HG02885 (cell line): Measurements from ENCODE around the gene GPAT3.
"Not testable (repeated sequence)": the region's sequence is repeated elsewhere in the genome, so short reads cannot be mapped to it uniquely, and the experiment has no call there.

Source experiments
- ATAC-seq: cut with Tn5 transposase; IDR thresholded peaks from one replicate; pipeline ENCODE4 v1.9.1; 2021; ENCODE audit warnings: mild to moderate bottlenecking; ENCODE audit not compliant: unreplicated experiment, poor library complexity

Gene GPAT3

DNA sequence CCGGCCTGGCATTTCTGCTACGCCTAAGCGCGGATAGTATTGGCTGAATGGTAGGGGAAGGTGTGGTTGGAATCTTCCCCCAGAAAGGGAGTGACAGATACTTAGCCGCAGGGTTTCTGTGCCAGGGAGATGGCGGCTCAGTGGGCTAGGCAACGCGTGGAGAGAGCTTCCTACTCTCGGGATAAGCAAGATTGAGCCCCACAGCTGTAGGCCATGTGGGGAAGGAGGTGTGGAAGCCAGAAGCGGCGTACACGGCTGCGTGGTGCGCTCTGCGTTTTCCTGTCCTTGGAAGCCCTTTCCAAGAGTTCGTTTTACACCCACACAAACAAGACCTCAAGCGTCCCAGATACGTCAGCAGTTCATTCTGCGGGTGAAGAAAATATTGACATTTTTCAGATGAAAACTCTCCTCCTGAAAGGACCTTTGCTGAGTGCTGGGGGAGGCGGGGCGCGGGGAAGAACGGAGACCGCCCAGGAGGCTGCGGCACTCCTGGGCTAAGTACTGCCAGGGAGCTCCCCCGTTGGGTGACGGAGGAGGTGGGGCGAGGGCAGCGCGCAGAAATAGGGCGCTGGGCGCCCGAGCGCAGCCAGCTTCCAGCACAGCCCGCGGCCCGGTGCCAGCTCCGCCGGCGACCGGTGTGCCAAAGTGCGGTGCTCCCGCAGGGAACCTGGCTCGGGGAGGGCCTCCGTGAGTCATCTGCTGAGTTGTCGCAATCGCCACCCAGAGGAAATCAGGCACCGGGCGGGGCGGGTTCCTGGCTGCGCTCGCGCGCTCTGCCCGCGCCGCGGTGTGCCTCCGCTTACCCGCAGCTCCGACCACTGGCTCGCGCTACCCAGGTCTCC, at the start of gene GPAT3:
Gene GPAT3, plus strand, starts transcription at position 589 of the 842 bp plus-strand sequence. CDS start 515 bp downstream, outside the sequence.
- ATAC-seq = peak; percentile 76

DNA sequence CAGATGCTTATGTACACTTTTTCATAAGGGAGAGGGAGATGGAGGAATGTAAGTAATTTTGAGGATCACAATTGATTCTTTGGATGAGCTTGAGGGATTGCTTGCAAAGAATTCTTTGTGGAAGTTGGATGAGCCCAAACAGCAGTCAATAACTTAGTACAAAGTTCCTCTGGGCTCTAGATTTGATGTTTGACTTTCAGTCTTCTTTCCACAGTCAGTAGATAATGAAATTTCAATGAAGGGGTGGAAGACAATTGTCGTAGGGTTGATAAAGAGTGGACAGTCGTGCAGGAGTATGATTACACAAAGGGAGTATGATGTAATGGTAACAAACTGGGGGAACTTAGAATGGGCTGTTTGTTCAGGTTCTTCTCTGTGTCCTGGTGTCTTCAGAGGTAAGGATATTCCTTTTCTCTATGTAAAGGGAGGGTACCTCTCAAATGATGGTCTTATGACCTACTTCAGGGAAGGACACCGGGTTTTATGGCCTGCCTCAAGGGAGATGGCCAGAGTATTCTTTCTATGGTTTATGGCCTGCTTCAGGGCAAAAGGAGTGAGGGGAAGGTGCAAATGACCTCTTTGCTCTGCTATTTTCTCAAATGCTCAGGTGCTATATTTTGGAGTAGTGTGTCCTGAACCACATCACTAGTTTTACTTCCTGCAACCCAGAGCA, 49.3 kb upstream of the GPAT3 start:
- no peak for ATAC-seq

DNA sequence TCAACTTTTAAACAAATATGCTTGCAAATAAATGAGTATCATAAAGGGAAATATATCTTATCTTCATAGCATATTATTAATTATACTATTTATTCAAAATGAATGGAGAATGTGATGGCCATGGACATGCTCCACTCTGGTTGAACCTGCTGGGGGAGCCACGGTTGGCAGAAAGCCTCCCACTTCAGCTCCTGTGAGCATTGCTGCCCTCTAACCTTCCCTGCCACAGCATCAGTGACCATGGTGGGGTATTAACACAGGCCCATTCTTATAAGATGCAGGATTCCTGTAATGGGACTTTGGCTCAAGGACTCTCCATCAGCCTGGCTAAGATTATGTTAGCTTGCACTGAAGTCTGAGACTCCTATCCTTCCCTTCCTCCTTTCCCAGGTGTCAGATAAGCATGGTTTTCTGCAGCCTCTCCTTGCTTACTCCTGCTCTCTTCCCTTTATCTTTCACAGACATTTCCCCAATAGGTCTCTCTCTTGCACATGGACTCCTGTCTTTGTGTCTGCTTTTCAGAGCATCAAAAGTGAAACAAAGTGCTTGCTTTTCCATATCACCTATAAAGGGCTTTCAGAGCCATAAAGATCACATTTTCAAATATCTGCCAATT, 46.1 kb upstream of the GPAT3 start:
- ATAC-seq = no peak

DNA sequence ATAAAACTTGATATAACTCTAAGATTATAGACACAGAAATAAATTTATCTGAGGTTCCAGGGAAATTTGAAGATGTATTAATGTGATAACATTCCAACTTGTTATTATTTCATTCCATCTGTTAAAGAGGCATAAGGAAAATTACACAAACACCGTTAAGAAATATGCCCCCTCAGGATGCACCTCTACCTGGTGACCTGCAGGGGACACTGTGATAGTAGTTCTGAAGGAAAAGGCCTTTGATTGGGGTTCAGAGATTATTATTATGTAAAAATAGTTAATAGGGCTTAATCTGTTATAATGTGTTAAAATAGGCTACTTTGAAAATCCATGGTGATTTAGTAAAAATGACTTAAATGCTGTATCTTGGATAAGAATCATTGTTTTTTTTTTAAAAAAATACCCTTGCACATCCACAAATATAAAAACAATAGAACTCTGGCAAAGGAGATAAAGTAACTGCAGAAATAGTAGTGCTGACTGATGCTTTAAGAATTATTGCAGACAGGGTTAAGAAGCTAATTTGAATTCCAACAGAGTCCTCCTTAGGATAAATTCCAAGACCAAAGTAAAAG, 44.9 kb upstream of the GPAT3 start:
- ATAC-seq = peak; percentile 91

DNA sequence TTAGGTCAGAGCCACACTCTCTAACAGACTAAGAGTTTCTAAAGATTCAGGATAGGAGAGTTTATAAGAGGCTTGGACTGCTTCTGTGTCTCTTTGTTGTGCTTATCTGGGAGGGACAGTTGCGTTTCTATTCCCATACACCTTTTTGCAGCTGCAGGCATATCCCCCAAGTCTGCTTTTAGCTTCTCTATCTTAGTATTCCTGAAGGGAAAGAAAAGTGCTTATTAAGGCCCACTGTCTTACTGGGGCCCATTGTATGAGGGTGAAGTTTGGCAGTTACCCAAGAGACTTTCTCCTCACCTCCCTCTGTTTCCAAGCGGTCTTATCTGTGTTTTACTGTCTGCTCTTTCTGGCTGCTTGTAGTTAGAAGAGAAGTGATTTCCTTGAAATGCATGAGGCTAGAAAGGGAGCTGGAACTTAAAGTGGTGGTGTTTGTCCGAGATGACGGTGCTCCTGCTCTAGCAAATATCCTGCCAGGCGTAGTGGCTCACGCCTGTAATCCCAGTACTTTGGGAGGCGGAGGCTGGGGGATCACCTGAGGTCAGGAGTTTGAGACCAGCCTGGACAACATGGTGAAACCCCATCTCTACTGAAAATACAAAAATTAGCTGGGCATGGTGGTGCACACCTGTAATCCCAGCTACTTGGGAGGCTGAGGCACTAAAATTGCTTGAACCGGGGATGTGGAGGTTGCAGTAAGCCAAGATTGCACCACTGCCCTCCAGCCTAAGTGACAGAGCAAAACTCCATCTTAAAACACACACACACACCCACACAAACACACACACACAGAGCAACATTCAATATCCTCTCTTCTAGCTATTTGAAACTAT, 39.6 kb upstream of the GPAT3 start:
- ATAC-seq = not testable (repeated sequence)

DNA sequence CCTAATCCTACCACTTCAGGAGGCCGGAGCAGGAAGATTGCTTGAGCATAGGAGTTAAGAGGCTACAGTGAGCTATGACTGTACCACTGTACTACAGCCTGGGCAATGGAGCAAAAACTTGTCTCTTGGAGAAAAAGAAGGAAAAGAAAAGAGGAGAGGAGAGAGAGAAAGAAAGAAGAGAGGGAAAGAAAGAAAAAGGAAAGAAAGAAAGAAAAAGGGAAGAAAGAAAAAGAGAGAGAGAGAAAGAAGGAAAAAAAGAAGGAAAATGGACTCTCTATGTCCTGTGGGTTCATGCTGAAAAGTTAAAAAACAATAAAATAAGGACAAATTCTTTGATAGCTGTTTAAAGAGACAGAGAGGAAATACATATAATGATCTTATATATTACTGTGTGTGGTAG, 37.7 kb upstream of the GPAT3 start:
- ATAC-seq = no peak

DNA sequence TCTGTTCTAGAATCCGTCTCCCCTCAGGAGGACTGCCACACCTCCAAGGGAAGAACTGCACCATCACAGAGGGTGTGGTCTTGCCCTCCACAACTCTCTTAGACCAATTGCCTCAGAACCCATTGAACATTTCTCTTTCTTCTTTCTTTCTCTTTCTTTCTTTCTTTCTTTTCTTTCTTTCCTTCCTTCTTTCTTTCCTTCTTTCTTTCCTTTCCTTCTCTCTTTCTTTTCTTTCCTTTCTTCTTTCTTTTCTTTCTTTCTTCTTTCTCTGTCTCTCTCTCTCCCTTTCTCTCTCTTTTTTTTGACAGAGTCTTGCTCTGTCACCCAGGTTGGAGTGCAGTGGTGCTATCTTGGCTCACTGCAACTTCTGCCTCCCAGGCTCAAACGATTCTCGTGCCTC, 34.2 kb upstream of the GPAT3 start:
- not testable (repeated sequence) for ATAC-seq

DNA sequence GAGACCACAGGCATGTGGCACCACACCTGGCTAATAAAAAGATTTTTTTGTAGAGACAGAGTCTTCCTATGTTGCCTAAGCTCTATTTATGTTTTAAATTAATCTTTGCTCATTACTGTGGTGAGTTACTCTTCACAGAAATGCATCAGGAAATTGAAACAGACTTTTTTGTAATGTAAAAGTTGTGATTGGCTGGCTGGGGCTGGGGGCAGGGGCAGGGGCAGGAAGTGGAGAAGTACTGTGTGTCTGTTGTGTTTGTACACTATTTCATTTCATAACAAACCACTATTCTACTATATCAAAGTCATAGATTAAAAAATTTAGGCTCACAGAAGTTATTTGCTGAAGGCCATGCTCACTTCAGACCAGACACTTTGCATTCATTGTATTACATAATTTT, 31.9 kb upstream of the GPAT3 start:
- no peak for ATAC-seq

DNA sequence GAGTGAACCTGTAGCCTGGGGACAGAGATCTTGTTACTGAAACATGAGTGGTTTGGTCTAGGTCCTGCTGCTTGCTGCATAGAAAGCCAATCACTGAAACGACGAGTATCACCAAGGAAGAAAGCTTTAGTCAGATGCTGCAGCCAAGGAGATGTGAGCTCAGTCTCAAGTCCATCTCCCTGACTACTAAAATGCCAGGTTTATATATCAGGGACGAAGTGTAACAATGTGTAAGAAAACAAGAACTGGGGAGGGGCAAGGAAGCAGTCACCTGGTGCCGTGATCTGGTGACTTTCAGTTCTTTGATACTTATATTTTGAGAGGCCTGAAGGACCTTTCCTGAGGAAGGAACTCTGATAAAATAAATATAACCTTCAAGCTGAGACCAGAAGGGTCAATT, 31.4 kb upstream of the GPAT3 start:
- ATAC-seq = no peak

DNA sequence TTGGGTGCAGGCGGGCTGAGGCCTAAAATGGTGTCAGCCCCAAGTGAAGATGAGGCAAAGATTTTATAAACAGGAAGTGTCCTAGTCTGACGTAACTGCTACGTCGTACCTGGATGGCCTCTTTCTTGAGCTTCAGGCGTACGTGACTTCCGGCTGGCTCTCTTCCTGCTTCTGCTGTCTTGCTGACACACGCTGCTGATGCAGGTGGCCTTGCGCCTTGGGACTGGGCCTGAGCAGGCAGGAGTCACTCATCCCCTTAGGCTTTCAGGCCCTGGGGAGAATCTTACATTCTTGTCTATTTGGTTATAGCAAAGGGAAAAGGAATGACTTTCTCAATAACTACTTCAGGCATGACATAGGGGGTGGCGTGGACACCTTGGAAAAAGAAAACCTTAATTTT, 30.9 kb upstream of the GPAT3 start:
- no peak for ATAC-seq

DNA sequence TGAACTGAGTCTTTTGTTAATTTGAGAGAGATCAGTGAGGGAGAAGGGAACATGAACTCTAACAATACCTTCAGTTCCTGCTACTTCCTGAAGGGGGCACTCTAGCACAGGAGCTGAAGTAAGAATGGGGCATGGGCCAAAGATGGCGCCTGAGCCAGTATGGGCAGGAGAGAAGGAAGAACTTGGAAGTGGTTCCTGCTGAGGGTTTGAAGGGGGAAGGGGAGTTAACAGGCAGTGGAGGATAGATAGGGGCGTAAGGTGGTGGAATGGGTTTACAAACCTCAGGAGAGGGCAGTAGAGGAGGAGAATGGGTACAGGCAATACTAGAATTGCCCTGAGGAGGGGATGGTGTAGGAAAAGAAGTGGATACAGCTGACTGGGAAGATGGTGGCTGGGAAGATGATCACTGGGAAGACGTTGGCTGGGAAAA, 26.7 kb upstream of the GPAT3 start:
- ATAC-seq = peak; percentile 59

DNA sequence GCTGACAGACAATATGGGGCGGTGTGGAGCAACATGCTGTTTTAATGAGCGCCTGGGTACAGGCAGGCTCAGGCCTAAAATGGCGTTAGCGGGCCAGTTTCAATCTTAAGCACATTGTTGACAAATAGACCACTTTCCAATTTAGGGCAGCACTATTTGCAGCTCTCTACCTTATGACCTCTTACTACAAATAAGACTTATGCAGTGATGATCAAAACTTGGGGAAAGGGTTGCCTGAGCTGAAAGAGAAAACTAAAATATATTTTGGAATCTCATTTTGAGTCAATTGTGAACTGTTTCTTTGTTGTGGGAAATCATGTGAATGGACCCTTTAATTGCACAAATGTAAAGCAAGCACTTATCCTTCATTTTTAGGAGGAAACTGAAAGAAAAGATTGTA, 25.5 kb upstream of the GPAT3 start:
- no peak for ATAC-seq

DNA sequence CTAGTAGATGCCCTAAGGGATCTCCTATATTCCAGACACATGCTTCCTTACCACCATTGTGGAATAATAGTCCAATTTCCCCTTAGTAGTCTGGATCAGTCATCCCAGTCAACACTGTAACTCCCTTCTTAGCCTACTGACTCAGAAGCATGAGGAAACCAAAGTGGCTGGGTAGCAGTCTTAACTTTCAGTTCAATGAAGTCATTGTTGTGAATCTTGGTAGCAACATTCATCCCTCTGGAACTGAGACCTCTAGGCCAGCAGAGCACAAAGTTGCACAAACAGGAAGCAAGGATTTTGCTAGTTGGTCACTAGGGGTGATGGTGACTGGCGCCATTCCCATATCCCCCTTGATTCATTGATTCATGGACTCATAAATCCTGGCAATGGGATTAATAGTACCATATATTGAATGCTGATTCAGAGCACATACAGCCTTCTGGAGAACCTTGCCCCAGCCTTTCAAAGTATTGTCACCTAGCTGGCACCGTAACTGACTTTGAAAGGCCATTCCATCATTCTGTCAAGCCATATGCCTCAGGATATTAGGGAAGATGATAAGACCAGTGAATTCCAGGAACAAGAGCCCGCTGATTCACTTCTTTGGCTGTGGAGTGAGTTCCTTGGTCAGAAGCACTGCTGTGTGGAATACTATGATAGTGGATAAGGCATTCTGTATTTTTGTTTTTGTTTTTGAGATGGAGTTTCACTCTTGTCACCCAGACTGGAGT, 19.7 kb upstream of the GPAT3 start:
- no peak for ATAC-seq

DNA sequence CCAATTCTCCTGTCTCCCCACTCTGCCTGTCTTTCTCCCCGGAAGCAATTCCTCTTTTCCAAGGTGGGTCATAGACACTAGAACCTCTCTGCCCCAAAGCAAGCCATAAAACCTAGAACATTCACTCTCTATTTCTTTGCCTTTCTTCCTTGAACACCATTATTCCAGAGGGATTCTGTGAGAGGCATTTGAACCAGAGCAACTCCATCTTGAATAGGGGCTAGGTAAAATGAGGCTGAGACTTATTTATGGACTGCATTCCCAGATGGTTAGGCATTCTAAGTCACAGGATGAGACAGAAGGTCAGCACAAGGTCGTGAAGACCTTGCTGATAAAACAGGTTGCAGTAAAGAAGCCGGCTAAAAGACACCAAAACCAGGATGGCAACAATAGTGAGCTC, 13.7 kb upstream of the GPAT3 start:
- no peak for ATAC-seq

DNA sequence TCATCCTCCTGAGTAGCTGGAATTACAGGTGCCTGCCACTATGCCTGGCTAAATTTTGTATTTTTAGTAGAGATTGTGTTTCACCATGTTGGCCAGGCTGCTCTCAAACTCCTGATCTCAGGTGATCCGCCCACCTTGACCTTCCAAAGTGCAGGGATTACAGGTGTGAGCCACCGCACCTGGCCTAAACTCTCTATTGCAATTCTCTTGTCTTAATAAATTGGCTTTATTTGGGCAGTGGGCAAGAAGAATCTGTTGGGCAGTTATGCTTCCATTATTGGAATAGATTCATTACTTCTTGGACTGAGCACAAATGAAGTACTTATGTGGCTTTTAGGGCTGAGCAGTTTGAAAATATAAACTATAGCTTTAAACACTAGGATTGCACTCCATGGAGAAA, 8.2 kb upstream of the GPAT3 start:
- ATAC-seq = no peak

DNA sequence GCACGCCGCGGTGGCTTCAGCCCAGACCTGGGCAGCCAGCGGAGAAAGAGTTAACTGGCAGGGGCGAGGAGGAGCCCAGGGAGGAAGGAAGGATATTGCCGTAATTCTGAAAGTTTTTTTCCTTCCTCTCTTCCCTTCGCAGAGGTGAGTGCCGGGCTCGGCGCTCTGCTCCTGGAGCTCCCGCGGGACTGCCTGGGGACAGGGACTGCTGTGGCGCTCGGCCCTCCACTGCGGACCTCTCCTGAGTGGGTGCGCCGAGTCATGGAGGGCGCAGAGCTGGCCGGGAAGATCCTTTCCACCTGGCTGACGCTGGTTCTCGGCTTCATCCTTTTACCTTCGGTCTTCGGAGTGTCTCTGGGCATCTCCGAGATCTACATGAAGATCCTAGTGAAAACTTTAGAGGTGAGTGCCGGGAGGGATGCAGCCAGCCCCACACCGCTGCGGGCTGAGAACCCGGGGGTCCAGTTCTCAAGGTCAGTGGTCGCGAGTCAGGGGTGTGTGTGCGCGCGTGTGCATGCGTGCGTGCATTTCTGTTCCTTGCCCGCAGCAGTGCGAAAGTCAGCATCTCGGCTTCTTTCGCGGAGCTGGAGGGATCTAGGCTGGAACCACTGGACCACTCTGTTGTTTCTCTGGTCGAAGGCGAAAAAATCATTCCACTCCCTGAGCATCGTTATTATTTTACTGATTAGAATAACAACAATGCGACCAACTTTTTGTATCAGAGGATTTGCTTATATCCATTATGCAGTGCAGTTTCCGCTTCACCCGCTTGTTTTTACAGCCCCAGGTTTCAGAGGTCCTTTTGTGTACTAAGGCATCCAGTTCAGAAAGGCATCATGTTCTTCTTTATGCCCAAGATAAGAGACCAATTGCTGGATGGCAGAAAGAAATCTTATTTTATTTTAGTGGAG, 709 bp downstream of the GPAT3 start:
- ATAC-seq = peak; percentile 22

DNA sequence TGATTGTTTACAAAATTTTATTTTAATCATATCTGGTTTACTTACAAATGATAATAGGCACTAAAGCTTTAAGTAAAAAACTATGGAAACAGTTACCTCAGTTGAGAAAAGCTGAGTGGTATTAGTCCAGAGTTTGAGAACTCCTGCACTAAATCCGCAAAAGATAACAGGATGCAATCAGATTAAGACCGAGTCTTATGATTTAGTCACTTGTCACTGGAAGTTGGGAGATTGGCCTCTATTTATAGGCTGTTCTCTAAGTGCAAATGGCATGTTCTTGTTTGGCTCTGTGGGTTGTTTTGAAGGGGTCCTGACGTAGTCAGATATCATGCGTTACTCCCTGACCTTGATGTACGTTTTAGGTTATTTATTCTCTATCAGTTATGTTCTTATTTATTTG, 6.3 kb downstream of the GPAT3 start:
- ATAC-seq = no peak

DNA sequence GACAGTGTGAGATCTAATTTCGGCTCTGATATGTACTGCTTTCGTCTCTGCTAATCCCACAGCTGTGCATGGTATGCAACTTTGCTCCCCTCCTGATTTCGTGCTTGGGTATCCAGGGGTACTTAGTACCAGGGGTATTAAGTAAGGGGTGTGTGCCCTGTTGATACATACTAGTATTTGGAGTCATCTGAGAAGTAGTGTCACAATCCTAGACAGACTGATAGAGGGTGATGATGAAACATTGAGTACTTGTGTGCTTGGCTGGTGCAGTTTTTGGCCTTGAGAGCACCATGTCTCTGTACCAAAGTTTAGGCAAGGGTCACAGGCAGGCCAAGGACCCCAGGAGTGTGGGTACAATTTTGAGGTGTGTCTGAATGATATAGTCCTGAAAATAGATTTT, 10.9 kb downstream of the GPAT3 start:
- ATAC-seq = no peak
